Heart right ventricle (tissue), 16 donors: ENCODE measurements around the gene FGF5. TPM values are rescaled to one million over a fixed set of nuclear protein-coding genes. Genes with fewer than 3 reads are reported as not detected.

ENCODE experiments used
- ATAC-seq, 8 donors: fragments of 200-7000 bp; cut with Tn5 transposase; one replicate each; pipeline ENCODE4 v1.9.1; 2020; ENCODE audit warnings: mild to moderate bottlenecking in 8 of 8, moderate library complexity in 8 of 8, moderate number of reproducible peaks in 1 of 8
- DNase-seq, 2 donors: peaks; one replicate each; pipeline ENCODE4 v3.0.0-alpha.2; 2020
- H3K27ac ChIP-seq, 10 donors: fragments of 200-600 bp; sonication (generic) in 2 of 10; one replicate each; pipeline versions ENCODE4 v1.5.0 to v1.8.0; 2020 to 2022; ENCODE audit warnings: mild to moderate bottlenecking in 3 of 10
- H3K27me3 ChIP-seq, 7 donors: fragments of 200-600 bp; one replicate each; pipeline ENCODE4 v1.8.0; 2021 to 2022; ENCODE audit warnings: mild to moderate bottlenecking in 2 of 7
- H3K36me3 ChIP-seq, 9 donors: fragments of 200-600 bp; sonication (generic) in 1 of 9; one replicate each; pipeline versions ENCODE4 v1.5.0 to v1.8.0; 2020 to 2022; ENCODE audit warnings: mild to moderate bottlenecking in 2 of 9
- H3K4me1 ChIP-seq, 9 donors: fragments of 200-600 bp; sonication (generic) in 1 of 9; one replicate each; pipeline versions ENCODE4 v1.5.0 to v1.8.0; 2020 to 2022; ENCODE audit warnings: mild to moderate bottlenecking in 4 of 9
- H3K4me3 ChIP-seq, 10 donors: fragments of 200-600 bp; sonication (generic) in 2 of 10; one replicate each; pipeline versions ENCODE4 v1.5.0 to v1.8.0; 2020 to 2022; ENCODE audit warnings: mild to moderate bottlenecking in 7 of 10, moderate library complexity in 2 of 10
- H3K9me3 ChIP-seq, 11 donors: fragments of 200-600 bp in 10 of 11; sonication (generic) in 2 of 11; one replicate each; pipeline versions ENCODE4 v1.5.0 to v1.8.0; 2013 to 2022; ENCODE audit warnings: mild to moderate bottlenecking in 2 of 11, control low read depth in 1 of 11, moderate library complexity in 1 of 11
- WGBS, 2 donors: extraction: QIAGEN DNeasy Blood & Tissue Kit; methylation state at CpG; one replicate each; pipeline ENCODE4 v1.1.7; 2013; ENCODE audit warnings: inconsistent platforms in 1 of 2; 5-methylcytosine and 5-hydroxymethylcytosine counted together
- intact Hi-C, 10 donors: fragments of 100-400 bp; cut with DNase I; formaldehyde crosslinking; loops; one replicate each; pipeline versions ENCODE4 v1.11.1 to v1.14.2; 2022
- polyA plus RNA-seq, 2 donors: library from polyadenylated mRNA; stranded (reverse); fragments of 200-250 nt; gene quantifications; one replicate each; pipeline ENCODE4 v1.2.3, GENCODE V29; 2013
- total RNA-seq, 10 donors: library from RNA; stranded (reverse); fragmentation: NEBNext Ultra II Directional in 3 of 10; extraction: Animal tissue kit (Norgen Biotek cat#: 25700) in 3 of 10; gene quantifications; one replicate each; pipeline versions ENCODE4 v1.2.1 to v1.2.4, GENCODE V29; 2021 to 2023
- TF ChIP-seq, protein P1 (sequence below), 9 donors: fragments of 200-600 bp; sonication (generic) in 2 of 9; IDR thresholded peaks; one replicate each; pipeline versions ENCODE4 v1.5.0 to v1.8.0; 2021 to 2022; ENCODE audit warnings: antibody characterized with exemption in 9 of 9, mild to moderate bottlenecking in 5 of 9, moderate library complexity in 1 of 9
- donor health status: Arrhythmogenic right ventricular cardiomyopathy.
- donor health status: ischemic (EF 13 %, LVEDD 7.1; RV severe dilation, severe dysfunction).
- donor health status: healthy with polysubstance abuse.
- donor health status: DM: no; HTN: yes; CAD: no.
- donor health status: DM: no; HTN: no; CAD: no.
- donor health status: ischemic (EF 25% LVEDD 6.9; RV normal size, moderate dysfunction).
- donor health status: ischemic (EF 25% LVEDD 5.7; RV mildly dilated, moderate dysfunction).
- donor health status: healthy.
- donor health status: DM: yes; HTN: yes; CAD: no.
- donor health status: Ischemic cardiomyopathy.
- donor health status: ischemic (EF 35%, LVEDD 5.7; RV mildly dilated, moderate dysfunction).
- donor health status: nonischemic (EF 11% LVEDD 7.7; RV severe dilation, severe dysfunction).
- donor health status: DM: yes; HTN: yes; CAD: no.
- donor health status: PGD.
- donor health status: ischemic (EF 29% LVEDD 5.4; RV normal size, mild dysfunction).
- donor health status: nonischemic (EF 23%, LVEDD 6.1; RV moderate dilation, normal function).

FGF5 gene
- total and polyA plus RNA-seq, 12 donors = 0.05 to 1.0 (median 0.51) TPM; not detected in 3

DNA sequence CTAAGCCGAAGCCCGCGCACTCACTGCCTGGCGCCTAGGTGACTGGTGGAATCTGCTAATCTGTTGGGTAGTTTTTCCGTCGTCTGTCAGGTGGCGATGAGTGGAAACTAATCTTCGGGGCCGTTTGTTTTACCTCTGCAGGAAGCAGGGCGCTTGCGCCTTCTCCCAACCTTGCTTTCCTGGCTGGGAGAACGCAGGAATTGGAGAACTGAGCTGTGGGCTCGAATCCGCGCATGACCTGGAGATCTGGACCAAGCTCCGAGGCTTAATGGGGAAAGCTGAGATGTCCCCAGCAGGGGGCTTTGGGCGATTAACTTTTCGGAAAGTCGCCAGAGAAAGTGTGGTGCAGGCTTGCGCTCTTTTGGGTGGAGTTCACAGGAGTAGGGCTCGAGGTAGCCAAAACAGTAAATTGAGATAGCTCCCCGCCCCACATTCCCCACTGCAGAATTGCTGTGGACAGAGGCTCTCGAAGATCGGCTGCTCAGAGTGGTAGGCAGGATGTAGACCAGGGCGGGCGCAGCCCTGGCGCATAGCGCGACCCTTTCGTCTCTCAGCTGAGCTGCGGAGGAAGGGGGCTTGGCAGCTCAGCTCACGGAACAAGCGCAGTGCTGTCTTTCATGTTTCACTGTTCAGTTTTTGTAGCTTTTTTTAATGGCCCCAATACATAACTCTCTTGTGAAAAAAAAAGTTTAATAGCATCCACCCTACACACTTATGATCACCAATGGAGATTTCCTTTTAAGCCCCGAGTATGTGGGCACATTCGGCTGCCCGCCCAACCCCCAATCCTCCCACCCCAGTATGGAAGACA lies 2.7 kb upstream of the FGF5 start:
- intact Hi-C loops = no loop called here
- 29 to 42% methylated on average over 36 of the region's 36 CpGs for WGBS, 2 donors
- no peaks in the 10 kb centered on the region for H3K36me3 ChIP-seq
- peaks cover 0 to 24% (median 14%) of the 10 kb centered on the region in 9 donors for H3K4me1 ChIP-seq
- peaks cover 6 to 75% (median 67%) of the 10 kb centered on the region in 7 donors for H3K27me3 ChIP-seq
- no peaks in the 10 kb centered on the region for H3K9me3 ChIP-seq
- TF ChIP-seq, protein P1, sequence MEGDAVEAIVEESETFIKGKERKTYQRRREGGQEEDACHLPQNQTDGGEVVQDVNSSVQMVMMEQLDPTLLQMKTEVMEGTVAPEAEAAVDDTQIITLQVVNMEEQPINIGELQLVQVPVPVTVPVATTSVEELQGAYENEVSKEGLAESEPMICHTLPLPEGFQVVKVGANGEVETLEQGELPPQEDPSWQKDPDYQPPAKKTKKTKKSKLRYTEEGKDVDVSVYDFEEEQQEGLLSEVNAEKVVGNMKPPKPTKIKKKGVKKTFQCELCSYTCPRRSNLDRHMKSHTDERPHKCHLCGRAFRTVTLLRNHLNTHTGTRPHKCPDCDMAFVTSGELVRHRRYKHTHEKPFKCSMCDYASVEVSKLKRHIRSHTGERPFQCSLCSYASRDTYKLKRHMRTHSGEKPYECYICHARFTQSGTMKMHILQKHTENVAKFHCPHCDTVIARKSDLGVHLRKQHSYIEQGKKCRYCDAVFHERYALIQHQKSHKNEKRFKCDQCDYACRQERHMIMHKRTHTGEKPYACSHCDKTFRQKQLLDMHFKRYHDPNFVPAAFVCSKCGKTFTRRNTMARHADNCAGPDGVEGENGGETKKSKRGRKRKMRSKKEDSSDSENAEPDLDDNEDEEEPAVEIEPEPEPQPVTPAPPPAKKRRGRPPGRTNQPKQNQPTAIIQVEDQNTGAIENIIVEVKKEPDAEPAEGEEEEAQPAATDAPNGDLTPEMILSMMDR (IDR thresholded peaks at IDR 0.05) = no peak
- ATAC-seq (no peak), DNase-seq (no peak)
- no peak overlapping the region for H3K4me3 ChIP-seq
- no peak overlapping the region for H3K27ac ChIP-seq

GRCh38 chr4:80264352-80264647 lies 2.2 kb upstream of the FGF5 start:
- peaks cover 6 to 79% (median 70%) of the 10 kb centered on the region in 7 donors for H3K27me3 ChIP-seq
- WGBS, 2 donors = 27 to 34% methylated on average over 4 of the region's 4 CpGs

DNA sequence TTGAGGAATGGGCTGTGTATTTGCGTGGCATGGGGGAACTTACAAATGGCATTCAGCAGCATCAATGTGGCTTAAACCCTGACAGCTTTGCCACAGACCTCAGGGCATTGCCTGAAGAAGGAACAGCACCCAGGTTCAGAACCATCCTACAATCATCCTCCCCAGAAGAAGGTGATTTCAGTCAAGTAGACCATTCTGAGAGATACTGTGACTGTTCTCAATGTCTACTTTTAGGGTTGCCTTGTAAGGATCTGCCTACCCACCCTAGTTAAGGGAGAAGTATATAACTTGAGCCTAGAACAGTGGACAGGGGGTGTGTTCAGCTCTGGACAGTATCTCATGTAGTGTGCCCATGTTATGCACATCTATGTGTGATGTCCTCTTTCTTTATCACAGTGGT lies 1.6 kb upstream of the FGF5 start:
- H3K27ac ChIP-seq = no peak overlapping the region
- TF ChIP-seq, protein P1 (IDR thresholded peaks at IDR 0.05) = no peak
- H3K27me3 ChIP-seq = peaks cover 6 to 82% (median 72%) of the 10 kb centered on the region in 7 donors
- H3K4me1 ChIP-seq = peaks cover 0 to 24% (median 14%) of the 10 kb centered on the region in 9 donors
- DNase-seq (no peak), ATAC-seq (no peak)
- no peak overlapping the region for H3K4me3 ChIP-seq
- no peaks in the 10 kb centered on the region for H3K36me3 ChIP-seq
- no peaks in the 10 kb centered on the region for H3K9me3 ChIP-seq
- intact Hi-C loops = no loop called here
- whole genome bisulfite sequencing, 2 donors = 50 to 79% methylated on average over 1 of the region's 1 CpG

More at GRCh38 chr4:80264352-80264647, 2.2 kb upstream of the FGF5 start:
- Histone ChIP-seq H3K36me3 (no peaks in the 10 kb centered on the region), H3K4me1 (peaks cover 0 to 24% (median 14%) of the 10 kb centered on the region in 9 donors), H3K27ac (no peak overlapping the region), H3K4me3 (no peak overlapping the region), H3K9me3 (no peaks in the 10 kb centered on the region)
- DNase-seq (no peak), ATAC-seq (no peak)
- intact Hi-C loops = no loop called here
- TF ChIP-seq, protein P1 (IDR thresholded peaks at IDR 0.05) = no peak

DNA sequence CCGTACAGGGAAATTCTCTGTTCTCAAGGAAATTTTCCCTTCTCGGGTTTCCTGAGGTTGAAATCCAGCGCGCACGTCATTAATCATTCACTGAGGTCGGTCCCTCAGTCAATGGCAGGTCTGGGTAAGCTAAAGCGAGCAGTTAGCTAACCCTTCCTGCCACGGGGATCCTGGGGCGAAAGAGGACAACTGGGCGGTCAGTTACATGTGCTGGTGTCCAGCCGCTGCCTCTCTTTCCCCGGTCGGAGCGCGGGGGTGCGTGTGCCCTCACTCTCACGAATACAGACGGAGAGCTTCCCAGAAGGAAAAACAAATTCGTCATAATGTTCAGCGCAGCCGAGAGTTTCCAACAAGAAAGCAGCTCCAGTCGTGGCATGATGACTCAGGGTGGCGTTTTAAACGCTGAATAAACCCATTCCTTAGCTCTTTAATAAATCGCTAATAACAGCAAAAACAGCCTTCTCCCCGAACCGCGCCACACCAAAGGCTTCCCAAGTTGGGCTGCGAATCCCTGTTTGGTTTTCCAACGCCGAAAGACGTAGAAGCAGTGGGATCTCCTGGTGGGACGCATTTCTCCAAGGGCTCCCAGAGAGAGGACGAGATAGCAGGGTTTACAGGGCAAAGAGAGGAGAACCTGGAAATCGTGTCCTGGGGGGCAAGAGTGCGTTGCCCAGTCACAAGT lies 752 bp upstream of the FGF5 start:
- Histone ChIP-seq H3K4me3 (peak overlapping the region; percentile 12 to 55 (median 49)), H3K4me1 (peaks cover 0 to 24% (median 14%) of the 10 kb centered on the region in 9 donors), H3K36me3 (no peaks in the 10 kb centered on the region), H3K27ac (no peak overlapping the region), H3K9me3 (no peaks in the 10 kb centered on the region), H3K27me3 (peaks cover 6 to 90% (median 72%) of the 10 kb centered on the region in 7 donors)
- ATAC-seq (peak in 2 of 8 donors; percentile 19 to 45), DNase-seq (no peak)
- WGBS, 2 donors = 1 to 2% methylated on average over 36 of the region's 36 CpGs
- intact Hi-C loops = no loop called here
- TF ChIP-seq, protein P1 (IDR thresholded peaks at IDR 0.05) = no peak
